Effector memory CD8-positive, alpha-beta T cell (primary cell): ENCODE results near the gene HAND2.

ENCODE experiments used
- ATAC-seq: fragments of 150-1000 bp; cut with Tn5 transposase; replicated peaks from 2 replicates; pipeline ENCODE4 v1.10.0; 2021; ENCODE audit warnings: mild to moderate bottlenecking, moderate library complexity
- DNase-seq, 3 experiments: peaks; one replicate each; pipeline ENCODE4 v3.0.0; 2021
- H3K27ac Mint-ChIP-seq, 2 donors: one replicate each; pipeline ENCODE4 v1.8.0; 2022; ENCODE audit warnings: mild to moderate bottlenecking in 2 of 2, mixed read lengths in 2 of 2, moderate library complexity in 2 of 2
- H3K27me3 Mint-ChIP-seq, 2 donors: one replicate each; pipeline ENCODE4 v1.8.0; 2022; ENCODE audit warnings: mixed read lengths in 2 of 2
- H3K36me3 Mint-ChIP-seq: one replicate; pipeline ENCODE4 v1.8.0; 2022; ENCODE audit warnings: mild to moderate bottlenecking, moderate library complexity, mixed read lengths; ENCODE audit not compliant: insufficient read depth
- H3K4me1 Mint-ChIP-seq, 2 donors: one replicate each; pipeline ENCODE4 v1.8.0; 2022; ENCODE audit warnings: low read depth in 2 of 2, mixed read lengths in 2 of 2
- H3K4me3 Mint-ChIP-seq, 2 donors: one replicate each; pipeline ENCODE4 v1.8.0; 2022; ENCODE audit warnings: mild to moderate bottlenecking in 2 of 2, mixed read lengths in 2 of 2, moderate library complexity in 2 of 2
- H3K9me3 Mint-ChIP-seq, 2 donors: one replicate each; pipeline ENCODE4 v1.8.0; 2022; ENCODE audit warnings: mixed read lengths in 2 of 2

Gene HAND2

GRCh38 chr4:173521467-173522159 lies 8.4 kb downstream of the HAND2 start:
- no peak overlapping the region for H3K27ac Mint-ChIP-seq

GRCh38 chr4:173520921-173521466 lies 9.0 kb downstream of the HAND2 start:
- Mint-ChIP-seq H3K4me1 (peaks cover 16 to 25% of the 10 kb centered on the region in 2 donors), H3K4me3 (no peak overlapping the region), H3K36me3 (peaks cover 19% of the 10 kb centered on the region), H3K27ac (no peak overlapping the region), H3K9me3 (peaks cover 0 to 6% of the 10 kb centered on the region in 2 donors), H3K27me3 (peaks cover 84 to 100% of the 10 kb centered on the region in 2 donors)
- ATAC-seq (no peak), DNase-seq (no peak)

More at GRCh38 chr4:173521467-173522159, 8.4 kb downstream of the HAND2 start:
- H3K4me3 Mint-ChIP-seq, result peak overlapping the region in 1 of 2 donors; percentile 67
- H3K9me3 Mint-ChIP-seq, result peaks cover 0 to 6% of the 10 kb centered on the region in 2 donors
- peaks cover 24% of the 10 kb centered on the region for H3K36me3 Mint-ChIP-seq
- DNase-seq, result no peak
- peaks cover 15 to 25% of the 10 kb centered on the region in 2 donors for H3K4me1 Mint-ChIP-seq
- ATAC-seq, result no peak
- H3K27me3 Mint-ChIP-seq, result peaks cover 84 to 100% of the 10 kb centered on the region in 2 donors

GRCh38 chr4:173519111-173520101 lies 10.6 kb downstream of the HAND2 start:
- H3K4me1 Mint-ChIP-seq, result peaks cover 16 to 20% of the 10 kb centered on the region in 2 donors
- H3K9me3 Mint-ChIP-seq, result peaks cover 0 to 6% of the 10 kb centered on the region in 2 donors
- H3K27ac Mint-ChIP-seq, result no peak overlapping the region
- peaks cover 85 to 100% of the 10 kb centered on the region in 2 donors for H3K27me3 Mint-ChIP-seq
- DNase-seq, result no peak
- ATAC-seq, result no peak
- no peak overlapping the region for H3K4me3 Mint-ChIP-seq
- peaks cover 11% of the 10 kb centered on the region for H3K36me3 Mint-ChIP-seq

GRCh38 chr4:173518425-173519102 lies 11.5 kb downstream of the HAND2 start:
- no peak for ATAC-seq
- H3K27ac Mint-ChIP-seq, result no peak overlapping the region
- no peak overlapping the region for H3K4me3 Mint-ChIP-seq
- peaks cover 7% of the 10 kb centered on the region for H3K36me3 Mint-ChIP-seq
- H3K4me1 Mint-ChIP-seq, result peaks cover 16% of the 10 kb centered on the region in 2 donors
- H3K27me3 Mint-ChIP-seq, result peaks cover 78 to 97% of the 10 kb centered on the region in 2 donors
- DNase-seq, result no peak
- peaks cover 0 to 4% of the 10 kb centered on the region in 2 donors for H3K9me3 Mint-ChIP-seq

- Mint-ChIP-seq H3K36me3 (peaks cover 7% of the 10 kb centered on the region), H3K27ac (no peak overlapping the region), H3K27me3 (peaks cover 74 to 97% of the 10 kb centered on the region in 2 donors), H3K4me1 (peaks cover 13 to 16% of the 10 kb centered on the region in 2 donors), H3K9me3 (no peaks in the 10 kb centered on the region), H3K4me3 (no peak overlapping the region)
- ATAC-seq (no peak), DNase-seq (no peak)
Measured at GRCh38 chr4:173517781-173518424, 12.1 kb downstream of the HAND2 start.

GRCh38 chr4:173516621-173517524 lies 13.2 kb downstream of the HAND2 start:
- H3K4me3 Mint-ChIP-seq, result peak overlapping the region in 1 of 2 donors; percentile 56

GRCh38 chr4:173515458-173515857 lies 14.6 kb downstream of the HAND2 start:
- H3K27ac Mint-ChIP-seq, result no peak overlapping the region

More at GRCh38 chr4:173516621-173517524, 13.2 kb downstream of the HAND2 start:
- no peaks in the 10 kb centered on the region for H3K9me3 Mint-ChIP-seq
- DNase-seq (no peak), ATAC-seq (no peak)
- peaks cover 72 to 97% of the 10 kb centered on the region in 2 donors for H3K27me3 Mint-ChIP-seq
- H3K27ac Mint-ChIP-seq, result peak overlapping the region in 1 of 2 donors; percentile 18
- H3K36me3 Mint-ChIP-seq, result peaks cover 7% of the 10 kb centered on the region
- peaks cover 11 to 16% of the 10 kb centered on the region in 2 donors for H3K4me1 Mint-ChIP-seq

GRCh38 chr4:173514641-173515217 lies 15.3 kb downstream of the HAND2 start:
- DNase-seq (no peak), ATAC-seq (no peak)
- H3K9me3 Mint-ChIP-seq, result no peaks in the 10 kb centered on the region
- H3K27me3 Mint-ChIP-seq, result peaks cover 61 to 97% of the 10 kb centered on the region in 2 donors
- H3K36me3 Mint-ChIP-seq, result peaks cover 1% of the 10 kb centered on the region
- H3K4me3 Mint-ChIP-seq, result no peak overlapping the region
- no peak overlapping the region for H3K27ac Mint-ChIP-seq
- H3K4me1 Mint-ChIP-seq, result peaks cover 7 to 8% of the 10 kb centered on the region in 2 donors

More at GRCh38 chr4:173515458-173515857, 14.6 kb downstream of the HAND2 start:
- DNase-seq, result no peak
- ATAC-seq, result no peak
- Mint-ChIP-seq H3K36me3 (peaks cover 4% of the 10 kb centered on the region), H3K27me3 (peaks cover 66 to 97% of the 10 kb centered on the region in 2 donors), H3K4me1 (peaks cover 5 to 13% of the 10 kb centered on the region in 2 donors), H3K9me3 (no peaks in the 10 kb centered on the region), H3K4me3 (no peak overlapping the region)

GRCh38 chr4:173513651-173514050 lies 16.4 kb downstream of the HAND2 start:
- Mint-ChIP-seq H3K27ac (no peak overlapping the region), H3K9me3 (no peaks in the 10 kb centered on the region), H3K4me3 (no peak overlapping the region), H3K4me1 (peaks cover 6 to 9% of the 10 kb centered on the region in 2 donors), H3K36me3 (no peaks in the 10 kb centered on the region), H3K27me3 (peaks cover 50 to 92% of the 10 kb centered on the region in 2 donors)
- DNase-seq, result no peak
- ATAC-seq, result no peak

GRCh38 chr4:173511787-173512361 lies 18.2 kb downstream of the HAND2 start:
- H3K36me3 Mint-ChIP-seq, result no peaks in the 10 kb centered on the region
- peaks cover 14 to 15% of the 10 kb centered on the region in 2 donors for H3K4me1 Mint-ChIP-seq
- H3K4me3 Mint-ChIP-seq, result no peak overlapping the region
- H3K27ac Mint-ChIP-seq, result no peak overlapping the region
- no peak for DNase-seq
- H3K9me3 Mint-ChIP-seq, result no peaks in the 10 kb centered on the region
- ATAC-seq, result no peak
- peaks cover 54 to 92% of the 10 kb centered on the region in 2 donors for H3K27me3 Mint-ChIP-seq
